Activated naive CD8-positive, alpha-beta T cell treated with anti-CD3 and anti-CD28 coated beads for 36 hours (primary cell): ENCODE measurements around the gene MAFG. TPM values are rescaled to one million over a fixed set of nuclear protein-coding genes. Genes with fewer than 3 reads are reported as not detected.
A peak's percentile ranks its signal among the peaks of the same experiment; 100 is the strongest.

ENCODE experiments used
- DNase-seq: peaks from one replicate; pipeline ENCODE4 v3.0.0; 2021
- H3K27ac Mint-ChIP-seq: one replicate; pipeline ENCODE4 v1.8.0; 2022; ENCODE audit warnings: mild to moderate bottlenecking, moderate library complexity, mixed read lengths
- H3K27me3 Mint-ChIP-seq: one replicate; pipeline ENCODE4 v1.8.0; 2022; ENCODE audit warnings: mild to moderate bottlenecking, mixed read lengths
- H3K36me3 Mint-ChIP-seq: one replicate; pipeline ENCODE4 v1.8.0; 2021; ENCODE audit warnings: mild to moderate bottlenecking, mixed read lengths
- H3K4me1 Mint-ChIP-seq: one replicate; pipeline ENCODE4 v1.8.0; 2021; ENCODE audit warnings: mixed read lengths
- H3K4me3 Mint-ChIP-seq: one replicate; pipeline ENCODE4 v1.8.0; 2022; ENCODE audit warnings: mild to moderate bottlenecking, moderate library complexity, mixed read lengths
- H3K9me3 Mint-ChIP-seq: one replicate; pipeline ENCODE4 v1.8.0; 2022; ENCODE audit warnings: mixed read lengths
- total RNA-seq, 2 experiments: library from RNA; stranded (reverse); gene quantifications; one replicate each; pipeline ENCODE4 v1.2.3, GENCODE V29; 2021

The MAFG gene
- total RNA-seq, 2 experiments from 2014 or later = 18.4 to 19.2 TPM

GRCh38 chr17:81951785-81952684, 24.5 kb upstream of the MAFG start:
- Mint-ChIP-seq H3K36me3 (no peaks in the 10 kb centered on the region), H3K4me3 (no peak overlapping the region), H3K27me3 (no peaks in the 10 kb centered on the region), H3K27ac (no peak overlapping the region), H3K9me3 (no peaks in the 10 kb centered on the region), H3K4me1 (peaks cover 2% of the 10 kb centered on the region)
- DNase-seq = no peak

- Mint-ChIP-seq H3K36me3 (no peaks in the 10 kb centered on the region), H3K4me1 (peaks cover 2% of the 10 kb centered on the region), H3K27ac (no peak overlapping the region), H3K4me3 (no peak overlapping the region), H3K27me3 (no peaks in the 10 kb centered on the region), H3K9me3 (no peaks in the 10 kb centered on the region)
- DNase-seq = no peak
Observed at GRCh38 chr17:81950501-81950900, 23.0 kb upstream of the MAFG start.

- H3K27ac Mint-ChIP-seq = no peak overlapping the region
Observed at GRCh38 chr17:81948635-81949378, 21.3 kb upstream of the MAFG start.

GRCh38 chr17:81947189-81947588, 19.7 kb upstream of the MAFG start, which contains the start of gene MYADML2:
TSS of gene MYADML2 (minus strand) at chr17:81947233. CDS start at chr17:81941741, 5,492 bp downstream.
- Mint-ChIP-seq H3K27me3 (peaks cover 16% of the 10 kb centered on the region), H3K4me3 (no peak within 1 kb of the TSS), H3K4me1 (peaks cover 2% of the 10 kb centered on the region), H3K9me3 (no peaks in the 10 kb centered on the region), H3K27ac (no peak within 1 kb of the TSS), H3K36me3 (no peaks in the 10 kb centered on the region)
- no peak for DNase-seq

More at GRCh38 chr17:81948635-81949378, 21.3 kb upstream of the MAFG start:
- DNase-seq = no peak
- no peaks in the 10 kb centered on the region for H3K36me3 Mint-ChIP-seq
- H3K9me3 Mint-ChIP-seq = no peaks in the 10 kb centered on the region
- no peak overlapping the region for H3K4me3 Mint-ChIP-seq
- peaks cover 5% of the 10 kb centered on the region for H3K27me3 Mint-ChIP-seq
- H3K4me1 Mint-ChIP-seq = peaks cover 2% of the 10 kb centered on the region

GRCh38 chr17:81944858-81945257, 17.3 kb upstream of the MAFG start:
- no peak for DNase-seq
- Mint-ChIP-seq H3K9me3 (no peaks in the 10 kb centered on the region), H3K27me3 (peaks cover 23% of the 10 kb centered on the region), H3K27ac (no peak overlapping the region), H3K4me1 (no peaks in the 10 kb centered on the region), H3K36me3 (no peaks in the 10 kb centered on the region), H3K4me3 (no peak overlapping the region)

GRCh38 chr17:81942167-81942553, 14.6 kb upstream of the MAFG start:
- no peak overlapping the region for H3K27ac Mint-ChIP-seq
- no peaks in the 10 kb centered on the region for H3K9me3 Mint-ChIP-seq
- DNase-seq = no peak
- H3K36me3 Mint-ChIP-seq = no peaks in the 10 kb centered on the region
- peaks cover 4% of the 10 kb centered on the region for H3K4me1 Mint-ChIP-seq
- peaks cover 23% of the 10 kb centered on the region for H3K27me3 Mint-ChIP-seq
- no peak overlapping the region for H3K4me3 Mint-ChIP-seq

GRCh38 chr17:81941484-81942166, 14.1 kb upstream of the MAFG start:
- peaks cover under 1% of the 10 kb centered on the region for H3K36me3 Mint-ChIP-seq
- H3K27me3 Mint-ChIP-seq = peaks cover 23% of the 10 kb centered on the region
- peaks cover 4% of the 10 kb centered on the region for H3K4me1 Mint-ChIP-seq
- no peak for DNase-seq
- no peaks in the 10 kb centered on the region for H3K9me3 Mint-ChIP-seq
- no peak overlapping the region for H3K27ac Mint-ChIP-seq
- no peak overlapping the region for H3K4me3 Mint-ChIP-seq

GRCh38 chr17:81940538-81941483, 13.3 kb upstream of the MAFG start:
- peaks cover 7% of the 10 kb centered on the region for H3K4me1 Mint-ChIP-seq
- peaks cover 5% of the 10 kb centered on the region for H3K36me3 Mint-ChIP-seq
- peaks cover 23% of the 10 kb centered on the region for H3K27me3 Mint-ChIP-seq
- H3K9me3 Mint-ChIP-seq = no peaks in the 10 kb centered on the region
- DNase-seq = no peak
- H3K4me3 Mint-ChIP-seq = no peak overlapping the region
- H3K27ac Mint-ChIP-seq = no peak overlapping the region

GRCh38 chr17:81939881-81940385, 12.4 kb upstream of the MAFG start:
- DNase-seq = no peak
- Mint-ChIP-seq H3K27ac (no peak overlapping the region), H3K36me3 (peaks cover 9% of the 10 kb centered on the region), H3K27me3 (peaks cover 23% of the 10 kb centered on the region), H3K4me1 (peaks cover 9% of the 10 kb centered on the region), H3K4me3 (no peak overlapping the region), H3K9me3 (no peaks in the 10 kb centered on the region)

GRCh38 chr17:81939218-81939617, 11.7 kb upstream of the MAFG start:
- peaks cover 22% of the 10 kb centered on the region for H3K27me3 Mint-ChIP-seq
- peaks cover 9% of the 10 kb centered on the region for H3K4me1 Mint-ChIP-seq
- peaks cover 9% of the 10 kb centered on the region for H3K36me3 Mint-ChIP-seq
- no peak for DNase-seq
- no peak overlapping the region for H3K27ac Mint-ChIP-seq
- no peak overlapping the region for H3K4me3 Mint-ChIP-seq
- H3K9me3 Mint-ChIP-seq = no peaks in the 10 kb centered on the region

GRCh38 chr17:81935709-81936084, 8.2 kb upstream of the MAFG start:
- Mint-ChIP-seq H3K9me3 (no peaks in the 10 kb centered on the region), H3K4me3 (peak overlapping the region; percentile 89), H3K27ac (peak overlapping the region; percentile 70), H3K36me3 (peaks cover 19% of the 10 kb centered on the region), H3K4me1 (peaks cover 26% of the 10 kb centered on the region), H3K27me3 (peaks cover 9% of the 10 kb centered on the region)
- DNase-seq = no peak

GRCh38 chr17:81934850-81935708, 7.5 kb upstream of the MAFG start:
- Mint-ChIP-seq H3K4me1 (peaks cover 26% of the 10 kb centered on the region), H3K27ac (peak overlapping the region; percentile 70), H3K4me3 (peak overlapping the region; percentile 89), H3K36me3 (peaks cover 19% of the 10 kb centered on the region), H3K27me3 (peaks cover 5% of the 10 kb centered on the region), H3K9me3 (no peaks in the 10 kb centered on the region)
- no peak for DNase-seq

GRCh38 chr17:81934098-81934757, 6.7 kb upstream of the MAFG start:
- H3K4me3 Mint-ChIP-seq = no peak overlapping the region
- H3K36me3 Mint-ChIP-seq = peaks cover 19% of the 10 kb centered on the region
- H3K27ac Mint-ChIP-seq = no peak overlapping the region
- peaks cover 7% of the 10 kb centered on the region for H3K27me3 Mint-ChIP-seq
- H3K4me1 Mint-ChIP-seq = peaks cover 26% of the 10 kb centered on the region
- H3K9me3 Mint-ChIP-seq = no peaks in the 10 kb centered on the region
- DNase-seq = no peak
